Hematopoietic multipotent progenitor cell treated with erythropoietin and hydrocortisone succinate and interleukin-3 and kit ligand, for 8 days (in vitro differentiated cells): ENCODE results near the gene PRPF38A.
"Not testable (repeated sequence)": the region's sequence is repeated elsewhere in the genome, so short reads cannot be mapped to it uniquely, and the experiment has no call there.

Experiments used
- DNase-seq: peaks from one replicate; pipeline ENCODE4 v3.0.0-alpha.2; 2015

Gene PRPF38A, protein sequence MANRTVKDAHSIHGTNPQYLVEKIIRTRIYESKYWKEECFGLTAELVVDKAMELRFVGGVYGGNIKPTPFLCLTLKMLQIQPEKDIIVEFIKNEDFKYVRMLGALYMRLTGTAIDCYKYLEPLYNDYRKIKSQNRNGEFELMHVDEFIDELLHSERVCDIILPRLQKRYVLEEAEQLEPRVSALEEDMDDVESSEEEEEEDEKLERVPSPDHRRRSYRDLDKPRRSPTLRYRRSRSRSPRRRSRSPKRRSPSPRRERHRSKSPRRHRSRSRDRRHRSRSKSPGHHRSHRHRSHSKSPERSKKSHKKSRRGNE

DNA sequence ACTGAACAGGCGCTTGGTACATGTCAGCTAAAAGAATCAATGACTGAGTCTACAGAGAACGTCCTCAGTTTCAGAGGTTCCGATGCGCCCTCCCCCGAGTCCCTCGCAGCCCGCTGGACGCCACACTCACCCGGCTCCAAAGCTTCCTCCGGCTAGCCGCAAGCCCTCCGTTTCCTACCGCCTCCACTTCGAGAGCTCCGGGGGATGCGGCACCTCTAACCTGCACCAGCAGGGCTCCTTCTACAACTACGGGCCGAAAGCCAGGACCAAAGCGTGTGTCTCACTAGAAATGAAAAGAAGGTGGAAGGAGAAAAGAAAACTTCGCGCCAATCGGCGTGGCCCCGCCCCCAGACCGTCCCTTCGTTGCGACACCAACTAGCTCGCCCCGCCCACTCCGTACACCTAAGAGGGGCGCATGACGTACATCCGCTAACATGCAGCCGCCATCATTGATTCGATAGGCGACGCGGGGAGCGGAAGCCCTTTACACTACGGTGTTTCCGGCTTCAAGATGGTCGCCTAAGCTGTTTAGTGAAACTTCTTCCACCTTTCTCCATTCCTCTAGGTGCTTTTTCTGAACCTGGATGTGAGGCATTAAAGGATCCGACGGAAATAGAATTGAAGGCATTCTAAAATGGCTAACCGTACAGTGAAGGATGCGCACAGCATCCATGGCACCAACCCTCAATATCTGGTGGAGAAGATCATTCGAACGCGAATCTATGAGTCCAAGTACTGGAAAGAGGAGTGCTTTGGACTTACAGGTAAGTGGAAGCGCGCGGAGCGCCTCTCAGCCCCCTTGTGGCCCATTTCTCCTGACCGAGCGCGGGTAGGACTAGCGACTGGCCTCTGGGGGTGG, at the start of gene PRPF38A, which contains the start of gene ORC1:
TSS of gene PRPF38A (plus strand) at position 487 of the 859 bp plus-strand sequence. CDS start at position 635, 148 bp downstream.
TSS of gene ORC1 (minus strand) at position 308 of the 859 bp plus-strand sequence. CDS start 2,200 bp downstream, outside the sequence.
- DNase-seq, result peak; percentile 99

GRCh38 chr1:52355436-52355835, 49.0 kb upstream of the PRPF38A start:
- DNase-seq, result no peak

DNA sequence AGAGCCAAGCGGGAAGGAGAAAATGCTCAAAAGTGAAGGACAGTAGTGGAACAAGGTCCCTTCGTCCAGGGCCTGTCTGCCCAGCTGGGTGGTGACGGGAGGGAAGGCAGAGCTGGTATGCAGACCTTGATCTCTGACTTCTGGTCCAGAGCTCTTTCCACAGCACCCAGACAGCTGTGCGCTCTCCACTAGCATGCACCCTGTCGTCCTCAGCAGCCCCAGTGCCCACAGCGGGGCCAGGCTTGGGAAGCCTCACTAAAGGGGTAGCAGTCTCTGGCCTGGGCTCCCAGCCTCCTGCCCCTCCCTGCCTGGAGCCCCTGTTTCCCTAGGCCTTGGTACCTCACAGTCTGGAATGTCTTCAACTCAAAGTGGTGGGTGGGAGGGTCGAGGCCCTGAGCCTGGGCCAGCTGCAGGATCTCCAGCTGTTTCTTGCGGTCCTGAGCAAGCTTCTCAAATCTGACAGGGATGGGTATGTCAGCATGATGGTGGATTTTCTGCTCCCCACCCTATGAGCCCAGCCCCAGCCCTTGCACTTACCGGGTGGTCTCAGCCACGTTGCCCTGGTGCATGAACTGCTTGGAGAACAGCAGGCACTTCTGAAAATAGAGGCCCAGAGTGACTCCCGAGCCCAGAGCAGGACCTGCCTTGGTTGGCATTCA, 48.4 kb upstream of the PRPF38A start:
- no peak for DNase-seq

DNA sequence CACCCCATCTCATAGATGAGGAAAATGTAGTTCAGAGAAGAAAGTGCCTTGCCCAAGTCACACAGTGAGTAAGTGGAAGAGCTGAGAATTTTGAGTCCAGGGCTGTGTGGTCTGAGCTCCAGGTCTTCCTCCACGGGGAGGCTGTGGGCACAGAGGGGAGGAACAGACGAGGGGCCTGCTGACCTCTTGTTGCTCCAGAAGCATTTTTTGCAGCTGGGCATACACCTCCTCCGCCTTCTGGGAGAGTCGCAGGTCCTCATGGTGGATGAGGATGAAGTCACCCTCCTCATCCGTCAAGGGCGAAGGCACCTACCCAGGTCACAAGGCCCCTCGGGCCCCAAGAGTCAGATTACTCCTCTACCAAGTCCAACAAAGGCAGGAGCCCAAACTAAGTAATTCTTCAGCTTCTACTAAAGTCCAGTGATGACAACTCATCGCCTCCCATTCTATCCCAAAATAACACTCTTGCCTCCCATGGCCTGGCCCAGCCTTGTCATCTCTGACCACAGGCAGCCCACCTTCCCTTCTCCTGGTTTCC, 47.5 kb upstream of the PRPF38A start:
- DNase-seq, result no peak

DNA sequence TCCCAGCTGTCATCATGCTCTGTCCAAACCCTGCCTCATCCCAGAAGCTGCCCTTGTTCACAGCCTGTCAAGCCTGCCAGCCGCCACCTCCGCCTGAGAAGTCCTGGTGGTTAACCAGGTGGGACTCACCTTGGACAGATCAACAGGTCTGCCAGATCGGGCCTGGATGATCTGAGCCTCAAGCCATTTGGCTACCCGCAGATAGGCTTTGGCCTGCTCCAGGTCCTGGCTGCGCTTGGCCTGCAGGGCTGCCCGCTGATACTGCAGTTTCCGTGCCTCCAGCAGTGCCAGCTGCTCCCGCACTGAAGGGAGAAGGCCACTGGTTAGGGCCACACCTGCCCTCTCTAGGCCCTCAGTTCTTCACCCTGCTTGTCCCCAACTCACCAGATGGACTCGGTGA, 47.0 kb upstream of the PRPF38A start:
- DNase-seq, result no peak

DNA sequence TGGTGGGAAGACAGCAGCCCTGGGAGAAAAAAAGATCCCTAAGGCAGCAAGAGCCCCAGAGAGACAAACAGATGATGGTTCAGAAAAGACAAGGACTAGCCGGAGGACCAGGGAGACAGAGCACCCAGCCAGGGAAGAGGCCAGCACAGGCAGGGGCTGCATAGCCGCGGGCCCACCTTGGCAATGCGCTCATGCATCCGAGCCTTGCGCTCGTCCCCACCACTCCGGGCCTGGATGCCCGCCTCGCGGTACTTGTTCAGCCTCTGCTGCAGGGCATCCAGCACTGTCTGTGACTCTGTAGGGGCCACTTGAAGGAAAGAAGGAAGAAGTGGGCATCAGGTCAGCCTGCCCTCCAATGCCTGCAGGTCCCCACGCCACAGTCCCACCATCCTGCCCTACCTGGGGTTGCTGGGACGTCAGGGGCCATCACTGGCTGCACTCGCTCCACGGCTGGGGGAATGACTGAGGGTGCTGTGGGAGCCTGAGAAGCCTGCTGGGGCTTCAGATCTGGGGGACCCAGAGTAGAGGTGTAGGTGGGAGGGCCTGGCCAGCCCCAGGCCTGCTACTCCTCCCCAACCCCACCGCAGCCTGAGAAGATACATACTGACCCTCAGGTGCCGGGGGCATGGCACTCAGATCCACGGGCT, 45.4 kb upstream of the PRPF38A start:
- no peak for DNase-seq

DNA sequence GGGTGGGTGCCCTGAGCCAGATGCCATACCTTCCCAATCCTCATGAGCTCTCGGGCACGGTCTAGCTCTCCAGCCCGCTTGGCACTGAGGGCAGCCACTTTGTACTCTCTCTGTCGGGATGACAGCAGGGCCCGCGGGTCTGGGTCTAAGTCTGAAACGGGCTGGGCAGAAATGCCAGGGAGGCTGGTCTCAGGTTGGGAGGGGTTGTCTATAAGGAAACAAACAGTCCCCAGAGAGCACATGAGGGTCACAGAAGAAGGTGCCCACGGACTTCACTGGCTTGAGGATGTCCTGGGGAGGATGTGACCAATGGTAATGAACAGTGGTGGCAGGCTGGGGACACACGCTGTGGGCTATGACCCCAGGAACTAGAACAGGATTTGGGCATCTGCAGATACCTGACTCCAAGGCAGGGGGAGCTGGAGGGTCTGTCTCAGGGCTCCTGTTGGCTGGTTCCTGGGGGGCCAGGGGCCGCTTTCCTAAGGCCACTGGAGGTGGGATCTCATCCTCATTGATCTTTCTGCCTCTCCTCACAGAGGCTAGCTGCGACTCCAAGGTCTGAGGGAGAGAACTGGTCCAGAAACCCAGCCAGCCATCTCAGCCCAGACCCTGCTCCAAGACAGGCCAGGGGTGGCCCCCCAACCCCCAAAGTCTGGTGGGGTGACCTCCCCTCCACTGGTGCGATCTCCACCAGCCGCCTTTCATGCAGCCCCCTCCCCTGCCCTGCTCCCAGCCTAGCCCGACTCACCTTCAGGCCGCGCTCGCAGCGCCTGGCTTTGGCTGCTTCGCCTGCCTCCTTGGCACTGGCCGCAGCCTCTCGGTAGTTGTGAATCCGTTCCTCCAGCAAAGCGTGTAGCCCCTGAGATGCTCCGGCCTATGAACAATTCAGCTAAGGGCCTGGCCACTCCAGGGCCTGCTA, 44.5 kb upstream of the PRPF38A start:
- DNase-seq, result no peak

- DNase-seq, result no peak
Observed at GRCh38 chr1:52360595-52360968, 43.8 kb upstream of the PRPF38A start.

DNA sequence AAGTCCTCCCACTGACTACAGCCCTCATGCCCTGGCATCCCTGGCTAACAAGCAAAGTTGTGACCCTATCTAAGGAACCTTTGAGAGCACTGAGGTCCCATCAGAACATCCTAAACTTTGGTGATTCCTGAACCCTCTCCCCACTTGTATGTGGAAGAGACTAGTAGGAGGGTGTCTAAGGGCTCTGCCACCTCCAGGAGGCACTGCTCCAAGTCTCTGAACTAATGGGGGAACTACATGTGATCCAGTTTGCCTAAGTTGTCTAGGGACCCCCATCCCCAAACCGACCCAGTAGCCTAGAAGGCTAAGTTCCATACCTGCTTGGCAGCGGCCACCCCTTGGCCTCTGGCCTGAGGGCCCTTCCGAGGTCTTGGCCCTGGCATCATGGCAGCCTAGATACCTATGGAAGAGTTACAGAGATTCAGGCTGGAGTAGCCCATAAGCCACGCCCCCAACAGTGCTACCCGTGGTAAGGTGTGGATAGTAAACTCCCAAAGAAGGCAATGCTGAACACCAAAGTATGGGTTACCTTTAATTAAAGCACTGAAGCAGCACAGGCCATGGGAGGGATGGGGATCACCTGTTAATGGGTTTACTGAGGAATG, 40.1 kb upstream of the PRPF38A start:
- peak; percentile 16 for DNase-seq

DNA sequence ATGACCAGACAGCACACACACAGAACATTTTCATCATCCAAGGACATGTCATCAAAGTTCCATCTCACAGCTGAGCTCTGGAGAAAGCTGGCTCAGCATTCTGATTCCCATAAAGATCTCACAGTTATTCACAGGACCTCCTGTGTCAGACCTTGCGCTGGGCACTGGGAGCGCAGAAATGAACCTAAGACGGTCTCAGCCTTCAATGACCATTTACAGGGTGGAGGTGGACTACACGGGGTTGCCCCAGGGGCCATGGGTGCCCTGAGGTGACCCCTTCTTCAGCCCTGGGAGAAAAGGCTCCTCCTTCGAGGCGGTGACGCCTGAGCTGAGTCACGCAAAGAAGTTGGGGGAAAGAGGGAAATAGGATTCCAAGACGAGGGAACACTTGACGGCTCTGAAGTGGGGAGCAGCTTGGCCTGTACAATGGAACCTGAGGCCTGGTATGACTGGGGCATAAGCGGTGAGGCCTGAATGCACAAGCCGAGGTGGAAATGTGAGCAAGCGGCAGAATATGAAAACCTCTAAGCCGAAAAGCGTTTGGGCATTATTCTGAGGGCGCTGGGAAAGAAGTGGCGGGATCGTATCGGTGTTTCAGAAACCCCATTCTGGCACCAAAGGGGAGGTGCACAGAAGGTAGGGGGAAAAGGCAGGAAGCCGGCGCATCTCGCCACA, 39.2 kb upstream of the PRPF38A start:
- DNase-seq, result peak; percentile 57

GRCh38 chr1:52365746-52366516, 38.5 kb upstream of the PRPF38A start, which contains the start of gene CC2D1B:
Gene CC2D1B (minus strand): TSS chr1:52366205. CDS start chr1:52364620, 1,585 bp downstream.
- DNase-seq, result peak; percentile 97

DNA sequence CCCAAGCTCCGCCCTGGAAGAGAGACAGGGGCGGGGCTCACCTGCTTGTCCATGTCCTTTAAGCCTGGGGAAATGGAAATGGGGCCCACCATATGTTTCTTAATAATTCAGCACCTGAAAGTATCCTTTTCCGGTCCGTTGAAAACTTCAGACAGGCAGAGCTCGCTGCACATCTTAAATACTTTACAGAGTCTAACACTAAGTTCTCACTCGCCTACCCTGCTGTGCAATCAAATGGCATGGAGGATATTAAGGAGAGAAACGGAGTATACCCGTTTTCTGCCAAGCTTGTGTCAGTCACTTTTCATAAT, 37.9 kb upstream of the PRPF38A start:
- DNase-seq, result no peak

DNA sequence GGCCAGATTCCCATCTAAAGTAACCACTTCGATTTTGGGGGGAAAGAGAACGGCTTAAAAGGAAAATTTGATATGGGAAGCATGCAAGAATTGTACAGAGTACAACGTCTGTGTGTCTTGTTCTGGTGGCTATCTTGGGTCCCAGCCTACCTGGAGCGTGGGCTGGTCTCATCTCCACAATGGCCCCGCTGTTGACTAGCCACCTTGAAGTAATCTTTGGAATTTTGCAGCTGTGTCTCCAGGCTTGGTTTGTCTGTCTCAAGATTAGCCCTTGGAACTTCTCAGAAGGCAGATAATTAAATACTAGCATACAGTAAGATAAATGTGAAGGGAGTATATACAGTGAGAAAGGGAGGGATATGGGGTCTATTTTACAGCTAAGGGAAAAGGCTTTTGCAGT, 37.1 kb upstream of the PRPF38A start:
- DNase-seq, result peak; percentile 16

GRCh38 chr1:52368383-52369172, 35.8 kb upstream of the PRPF38A start:
- peak; percentile 71 for DNase-seq

DNA sequence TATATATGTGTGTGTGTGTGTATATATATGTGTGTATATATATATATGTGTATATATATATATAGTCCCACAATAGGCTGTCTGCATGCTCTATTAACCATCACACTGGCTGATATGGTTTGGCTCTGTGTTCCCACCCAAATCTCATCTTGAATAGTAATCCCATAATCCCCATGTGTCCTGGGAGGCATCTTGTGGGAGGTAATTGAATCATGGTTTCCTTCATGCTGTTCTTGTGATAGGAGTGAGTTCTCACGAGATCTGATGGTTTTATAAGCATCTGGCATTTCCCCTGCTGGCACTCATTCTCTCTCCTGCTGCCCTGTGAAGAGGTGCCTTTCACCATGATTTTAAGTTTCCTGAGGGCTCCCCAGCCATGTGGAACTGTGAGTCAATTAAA, 34.6 kb upstream of the PRPF38A start:
- not testable (repeated sequence) for DNase-seq

- DNase-seq, result no peak
Observed at GRCh38 chr1:52385376-52385775, 19.0 kb upstream of the PRPF38A start.

GRCh38 chr1:52386458-52386857, 17.9 kb upstream of the PRPF38A start:
- DNase-seq, result no peak

GRCh38 chr1:52393174-52393573, 11.2 kb upstream of the PRPF38A start:
- no peak for DNase-seq

GRCh38 chr1:52399629-52400028, 4.8 kb upstream of the PRPF38A start:
- DNase-seq, result no peak
